Left ventricle myocardium inferior (tissue), 1 donor: ENCODE results near the gene TSPAN9. TPM values are rescaled to one million over a fixed set of nuclear protein-coding genes. Genes with fewer than 3 reads are reported as not detected.

Experiments used
- DNase-seq: peaks from one replicate; pipeline ENCODE4 v3.0.0-alpha.2; 2020
- H3K27ac ChIP-seq: fragments of 200-600 bp; replicated peaks from 2 replicates; pipeline ENCODE4 v1.8.0; 2021
- H3K27me3 ChIP-seq: fragments of 200-600 bp; 2 replicates; pipeline ENCODE4 v1.8.0; 2021; ENCODE audit warnings: low read depth
- H3K36me3 ChIP-seq: fragments of 200-600 bp; 2 replicates; pipeline ENCODE4 v1.8.0; 2021
- H3K4me1 ChIP-seq: fragments of 200-600 bp; 2 replicates; pipeline ENCODE4 v1.8.0; 2021
- H3K4me3 ChIP-seq: fragments of 200-600 bp; 2 replicates; pipeline ENCODE4 v1.8.0; 2021; ENCODE audit warnings: mild to moderate bottlenecking, moderate library complexity
- H3K9me3 ChIP-seq: fragments of 200-600 bp; replicated peaks from 2 replicates; pipeline ENCODE4 v1.8.0; 2021
- intact Hi-C: fragments of 100-400 bp; cut with micrococcal nuclease; formaldehyde crosslinking; loops from one replicate; pipeline ENCODE4 v1.11.0; 2022
- total RNA-seq: library from RNA; stranded (reverse); fragmentation: NEBNext Ultra II Directional; extraction: Animal tissue kit (Norgen Biotek cat#: 25700); gene quantifications from one replicate; pipeline ENCODE4 v1.2.1, GENCODE V29; 2021
- TF ChIP-seq, protein P1 (sequence below): fragments of 200-600 bp; IDR thresholded peaks from 2 replicates; pipeline ENCODE4 v1.8.0; 2021; ENCODE audit warnings: antibody characterized with exemption, mild to moderate bottlenecking, borderline replicate concordance
- donor health status: DM: no; HTN: yes; CAD: no; lungs with severe emphysema.

TSPAN9 gene
- total RNA-seq, 1 donor from 2014 or later: 305 TPM

DNA sequence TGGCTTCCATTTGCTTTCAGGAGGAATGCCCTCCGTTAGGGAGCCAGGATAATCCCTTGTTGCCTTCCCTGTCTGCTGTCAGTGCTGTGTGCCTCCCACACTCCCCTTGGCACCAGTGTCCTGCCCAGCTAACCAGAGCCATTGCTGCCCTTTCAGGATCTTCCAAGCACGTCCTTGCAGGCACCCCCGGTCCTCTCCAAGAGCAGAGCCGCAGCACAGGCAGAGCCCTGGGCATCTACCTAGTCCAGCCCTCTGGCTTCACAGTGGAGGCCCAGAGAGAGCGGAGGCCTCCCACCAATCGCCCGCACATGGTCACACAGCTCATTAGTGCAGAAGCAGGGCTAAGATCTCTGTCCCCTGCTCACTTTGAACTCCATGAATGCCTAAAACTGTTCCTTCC is 39.0 kb upstream of the TSPAN9 start:
- no peak overlapping the region for H3K27ac ChIP-seq
- no peaks in the 10 kb centered on the region for H3K36me3 ChIP-seq
- H3K27me3 ChIP-seq: no peaks in the 10 kb centered on the region
- intact Hi-C loops: no loop called here
- DNase-seq: no peak
- H3K9me3 ChIP-seq: no peaks in the 10 kb centered on the region
- TF ChIP-seq, protein P1, sequence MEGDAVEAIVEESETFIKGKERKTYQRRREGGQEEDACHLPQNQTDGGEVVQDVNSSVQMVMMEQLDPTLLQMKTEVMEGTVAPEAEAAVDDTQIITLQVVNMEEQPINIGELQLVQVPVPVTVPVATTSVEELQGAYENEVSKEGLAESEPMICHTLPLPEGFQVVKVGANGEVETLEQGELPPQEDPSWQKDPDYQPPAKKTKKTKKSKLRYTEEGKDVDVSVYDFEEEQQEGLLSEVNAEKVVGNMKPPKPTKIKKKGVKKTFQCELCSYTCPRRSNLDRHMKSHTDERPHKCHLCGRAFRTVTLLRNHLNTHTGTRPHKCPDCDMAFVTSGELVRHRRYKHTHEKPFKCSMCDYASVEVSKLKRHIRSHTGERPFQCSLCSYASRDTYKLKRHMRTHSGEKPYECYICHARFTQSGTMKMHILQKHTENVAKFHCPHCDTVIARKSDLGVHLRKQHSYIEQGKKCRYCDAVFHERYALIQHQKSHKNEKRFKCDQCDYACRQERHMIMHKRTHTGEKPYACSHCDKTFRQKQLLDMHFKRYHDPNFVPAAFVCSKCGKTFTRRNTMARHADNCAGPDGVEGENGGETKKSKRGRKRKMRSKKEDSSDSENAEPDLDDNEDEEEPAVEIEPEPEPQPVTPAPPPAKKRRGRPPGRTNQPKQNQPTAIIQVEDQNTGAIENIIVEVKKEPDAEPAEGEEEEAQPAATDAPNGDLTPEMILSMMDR: no peak
- peaks cover 49% of the 10 kb centered on the region for H3K4me1 ChIP-seq
- no peak overlapping the region for H3K4me3 ChIP-seq

DNA sequence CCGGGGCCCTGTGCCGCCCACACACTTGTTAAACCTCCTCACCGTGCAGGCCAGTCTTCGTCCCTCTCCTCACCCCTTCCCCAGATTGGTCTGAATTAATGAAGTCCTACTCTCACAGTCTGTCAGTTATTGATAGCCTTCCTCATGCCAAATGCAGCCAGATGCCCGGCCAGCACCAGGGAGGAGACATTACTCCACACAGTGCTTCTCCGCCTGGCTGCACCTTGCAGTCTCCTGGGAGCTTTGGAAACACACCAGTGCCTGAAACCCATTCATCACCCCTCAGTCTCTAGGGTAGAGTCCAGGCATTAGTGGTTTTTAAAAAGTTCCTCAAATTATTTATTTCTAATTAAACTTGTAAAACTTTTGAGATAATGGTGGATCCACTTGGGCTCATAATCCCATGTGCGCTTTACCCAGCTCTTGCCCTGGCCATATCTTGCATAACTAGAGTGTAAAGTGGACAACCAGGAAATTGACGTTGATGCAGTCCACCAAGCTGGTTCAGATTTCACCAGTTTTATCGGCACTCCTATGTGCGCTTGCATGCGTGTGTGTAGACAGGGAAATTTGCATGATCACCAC is 38.2 kb upstream of the TSPAN9 start:
- H3K4me1 ChIP-seq: peaks cover 47% of the 10 kb centered on the region
- intact Hi-C loops: no loop called here
- no peak for DNase-seq
- H3K9me3 ChIP-seq: no peaks in the 10 kb centered on the region
- no peak overlapping the region for H3K27ac ChIP-seq
- H3K36me3 ChIP-seq: no peaks in the 10 kb centered on the region
- H3K4me3 ChIP-seq: no peak overlapping the region
- TF ChIP-seq, protein P1: no peak
- H3K27me3 ChIP-seq: no peaks in the 10 kb centered on the region

DNA sequence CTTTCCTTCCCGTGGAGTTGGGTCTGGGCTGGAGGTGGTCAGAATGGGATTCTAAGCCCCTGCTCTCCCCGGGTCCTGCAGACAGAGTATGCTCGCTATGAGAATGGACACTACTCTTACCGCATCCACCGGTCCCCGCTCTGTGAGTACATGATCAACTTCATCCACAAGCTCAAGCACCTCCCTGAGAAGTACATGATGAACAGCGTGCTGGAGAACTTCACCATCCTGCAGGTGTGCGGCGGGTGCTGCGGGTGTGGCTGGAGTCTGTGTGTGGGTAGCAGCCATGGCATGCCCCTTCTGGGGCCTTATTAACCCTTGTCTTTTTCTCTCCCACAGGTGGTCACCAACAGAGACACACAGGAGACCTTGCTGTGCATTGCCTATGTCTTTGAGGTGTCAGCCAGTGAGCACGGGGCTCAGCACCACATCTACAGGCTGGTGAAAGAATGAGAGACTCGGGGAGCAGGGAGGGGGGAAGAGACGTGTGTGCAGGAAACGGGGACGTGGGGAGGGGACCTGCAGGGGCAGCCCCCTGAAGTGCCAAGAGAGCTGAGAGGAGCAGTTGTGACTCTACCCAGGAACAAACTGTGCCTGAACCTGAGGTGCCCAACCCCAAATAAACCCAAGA is 37.0 kb upstream of the TSPAN9 start:
- Histone ChIP-seq H3K9me3 (no peaks in the 10 kb centered on the region), H3K4me3 (no peak overlapping the region), H3K4me1 (peaks cover 48% of the 10 kb centered on the region), H3K27ac (no peak overlapping the region), H3K36me3 (no peaks in the 10 kb centered on the region), H3K27me3 (no peaks in the 10 kb centered on the region)
- no peak for DNase-seq
- TF ChIP-seq, protein P1: no peak
- intact Hi-C loops: no loop called here

DNA sequence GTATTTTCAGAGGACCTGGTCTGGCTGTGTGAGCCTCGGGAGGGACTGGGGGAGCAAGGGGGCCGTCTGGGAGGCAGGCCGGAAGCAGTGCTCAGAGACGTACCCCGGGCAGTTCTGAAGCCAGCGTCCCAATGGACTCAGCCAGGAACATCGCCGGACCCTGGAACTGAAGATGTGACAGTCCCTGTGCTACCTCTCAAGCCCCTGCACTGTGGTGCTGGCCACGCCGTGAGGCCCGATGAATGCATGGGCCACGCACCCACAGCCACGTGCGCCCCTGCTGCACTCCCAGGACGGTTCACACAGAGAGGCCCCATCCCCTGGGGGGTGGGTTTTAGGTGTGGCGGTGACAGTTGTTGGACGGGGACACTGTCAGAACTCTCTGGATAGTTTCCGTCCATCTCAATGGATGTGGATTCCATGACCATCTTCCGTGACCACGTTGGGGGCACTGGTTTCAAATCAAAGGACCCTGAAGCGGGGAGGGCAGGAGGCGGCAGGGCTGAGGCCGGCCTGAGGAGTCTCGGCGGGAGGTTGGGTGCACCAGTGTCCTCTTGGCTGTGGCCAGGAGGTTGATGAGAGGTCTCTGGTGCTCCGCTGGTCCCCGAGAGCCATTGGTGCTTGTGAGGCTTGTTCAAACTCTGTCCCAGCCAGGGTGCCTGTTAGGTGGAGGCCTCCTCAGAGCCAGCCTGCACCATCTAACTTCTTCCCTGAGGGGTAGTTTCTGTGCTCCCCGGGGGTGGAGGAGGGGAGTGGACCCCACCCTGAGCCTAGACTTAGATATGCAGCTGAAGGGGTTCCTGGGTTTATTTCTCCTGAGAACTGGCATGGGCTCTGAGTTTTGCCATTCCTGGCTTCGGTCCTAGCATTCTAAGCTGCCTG is 36.3 kb upstream of the TSPAN9 start:
- no peak overlapping the region for H3K4me3 ChIP-seq
- H3K36me3 ChIP-seq: no peaks in the 10 kb centered on the region
- H3K9me3 ChIP-seq: no peaks in the 10 kb centered on the region
- H3K4me1 ChIP-seq: peaks cover 47% of the 10 kb centered on the region
- DNase-seq: no peak
- H3K27ac ChIP-seq: no peak overlapping the region
- TF ChIP-seq, protein P1: no peak
- no peaks in the 10 kb centered on the region for H3K27me3 ChIP-seq
- intact Hi-C loops: no loop called here

DNA sequence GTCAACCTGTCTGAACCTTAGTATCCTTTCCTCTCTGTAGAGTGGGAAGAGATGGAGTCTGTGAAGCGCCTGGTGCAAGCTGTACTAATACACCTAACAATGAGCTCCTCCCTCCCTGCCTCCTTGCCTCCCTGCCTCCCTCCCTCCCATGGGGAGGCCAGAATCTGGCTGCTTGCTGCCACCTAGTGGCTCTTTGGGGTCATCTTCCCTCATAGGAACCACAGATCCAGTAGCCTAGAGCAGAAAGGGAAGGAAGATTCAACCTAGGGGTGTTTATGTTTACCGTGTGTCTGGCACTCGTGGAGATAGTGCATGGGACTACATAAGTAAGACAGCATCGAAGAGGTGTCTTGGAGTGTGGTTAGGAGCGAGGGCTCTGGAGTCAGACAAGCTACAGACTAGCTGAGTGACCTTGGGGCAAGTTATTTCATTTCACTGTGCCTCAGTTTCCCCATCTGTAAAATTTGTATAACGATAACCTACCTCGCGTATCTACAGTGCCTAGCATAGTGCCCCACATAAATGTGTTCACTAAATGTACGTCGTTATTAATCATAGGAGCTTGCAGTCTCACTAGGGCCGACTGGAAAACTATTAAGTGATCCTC is 35.5 kb upstream of the TSPAN9 start:
- Histone ChIP-seq H3K36me3 (no peaks in the 10 kb centered on the region), H3K27ac (peak overlapping the region; percentile 54), H3K27me3 (no peaks in the 10 kb centered on the region), H3K4me1 (peaks cover 46% of the 10 kb centered on the region), H3K9me3 (no peaks in the 10 kb centered on the region), H3K4me3 (no peak overlapping the region)
- TF ChIP-seq, protein P1: peak; percentile 73
- no peak for DNase-seq
- intact Hi-C loops: no loop called here
